GM19395 (cell line): ENCODE data around the gene CT45A10.
"Not testable (repeated sequence)": the region's sequence is repeated elsewhere in the genome, so short reads cannot be mapped to it uniquely, and the experiment has no call there.

Experiments
- ATAC-seq: cut with Tn5 transposase; IDR thresholded peaks from one replicate; pipeline ENCODE4 v1.9.1; 2021; ENCODE audit warnings: mild to moderate bottlenecking, moderate library complexity; ENCODE audit not compliant: unreplicated experiment

The CT45A10 gene

GRCh38 chrX:135893294-135893817 is at the start of gene CT45A10, which contains the start of gene SAGE1:
Gene CT45A10, minus strand, starts transcription at chrX:135893444. Its CDS starts 8,100 bp downstream, at chrX:135885344.
Gene SAGE1, plus strand, starts transcription at chrX:135893716. Its CDS starts 2,527 bp downstream, at chrX:135896243.
- no peak for ATAC-seq

- no peak for ATAC-seq
Observed at GRCh38 chrX:135931644-135932487, 38.6 kb upstream of the CT45A10 start.

- no peak for ATAC-seq
Observed at GRCh38 chrX:135927897-135928296, 34.7 kb upstream of the CT45A10 start.

- no peak for ATAC-seq
Observed at GRCh38 chrX:135923353-135923752, 30.1 kb upstream of the CT45A10 start.

- ATAC-seq, result not testable (repeated sequence)
Observed at GRCh38 chrX:135920516-135920915, 27.3 kb upstream of the CT45A10 start.

- no peak for ATAC-seq
Observed at GRCh38 chrX:135914404-135914803, 21.2 kb upstream of the CT45A10 start.

GRCh38 chrX:135910251-135910650 is 17.0 kb upstream of the CT45A10 start:
- ATAC-seq, result no peak

GRCh38 chrX:135892781-135893180 is 463 bp downstream of the CT45A10 start:
- ATAC-seq, result no peak

GRCh38 chrX:135890087-135890585 is 3.1 kb downstream of the CT45A10 start:
- no peak for ATAC-seq

GRCh38 chrX:135888976-135889375 is 4.3 kb downstream of the CT45A10 start:
- not testable (repeated sequence) for ATAC-seq

- not testable (repeated sequence) for ATAC-seq
Observed at GRCh38 chrX:135888230-135888629, 5.0 kb downstream of the CT45A10 start.

- not testable (repeated sequence) for ATAC-seq
Observed at GRCh38 chrX:135882741-135883140, 10.5 kb downstream of the CT45A10 start.

GRCh38 chrX:135871712-135872111 is 21.5 kb downstream of the CT45A10 start, which contains the start of gene CT45A9:
Gene CT45A9, minus strand, starts transcription at chrX:135871812. Its CDS starts 3,751 bp downstream, at chrX:135868061.
- not testable (repeated sequence) for ATAC-seq

- ATAC-seq, result not testable (repeated sequence)
Observed at GRCh38 chrX:135854438-135854837, 38.8 kb downstream of the CT45A10 start, which contains the start of gene CT45A8. Gene CT45A8, minus strand, starts transcription at chrX:135854538. Its CDS starts 3,755 bp downstream, at chrX:135850783.

- not testable (repeated sequence) for ATAC-seq
Observed at GRCh38 chrX:135837180-135837579, 56.1 kb downstream of the CT45A10 start, which contains the start of gene CT45A7. Gene CT45A7, minus strand, starts transcription at chrX:135837280. Its CDS starts 3,747 bp downstream, at chrX:135833533.
